OCI-LY7 (cell line): ENCODE results near the gene AGR3. TPM values are rescaled to one million over a fixed set of nuclear protein-coding genes. Genes with fewer than 3 reads are reported as not detected.

Experiments used
- BruUV-seq: library from RNA; stranded (reverse); fragments of 400-500 nt; replicated peaks from 2 replicates; lab custom pipeline; 2021; lab: Mats Ljungman, UMichigan
- CTCF ChIA-PET: fragments of 300-600 bp; sonication (Branson Sonifier 250); formaldehyde crosslinking; loops from one replicate; lab custom pipeline; 2022; ENCODE audit warnings: antibody characterized with exemption; ENCODE audit not compliant: unreplicated experiment; lab: Charles Lee
- POLR2A ChIA-PET: fragments of 300-600 bp; sonication (Branson Sonifier 250); formaldehyde crosslinking; loops from one replicate; lab custom pipeline; 2022; ENCODE audit warnings: antibody characterized with exemption; lab: Charles Lee
- DNase-seq: peaks from one replicate; pipeline ENCODE4 v3.0.0-alpha.2; 2015; ENCODE audit warnings: low spot score
- H2AFZ ChIP-seq: fragments of 200-600 bp; sonication (generic), shearing (Covaris generic); 2 replicates; pipeline ENCODE4 v1.6.1; 2014; ENCODE audit warnings: mild to moderate bottlenecking, antibody characterized with exemption, low read length, moderate library complexity
- H3K27ac ChIP-seq: fragments of 200-600 bp; sonication (generic); 2 replicates; pipeline ENCODE4 v1.5.1; 2014; ENCODE audit warnings: mixed run types, low read depth, mild to moderate bottlenecking, moderate library complexity, low read length, inconsistent platforms; ENCODE audit not compliant: poor library complexity, severe bottlenecking
- H3K36me3 ChIP-seq: fragments of 200-600 bp; sonication (generic); 2 replicates; pipeline ENCODE4 v1.6.1; 2014; ENCODE audit warnings: mild to moderate bottlenecking, antibody characterized with exemption, low read length, moderate library complexity, mixed read lengths; ENCODE audit not compliant: insufficient read depth
- H3K4me1 ChIP-seq: fragments of 200-600 bp; sonication (generic); 2 replicates; pipeline ENCODE4 v1.5.1; 2014; ENCODE audit warnings: mild to moderate bottlenecking, low read length; ENCODE audit not compliant: insufficient read depth, poor library complexity, severe bottlenecking
- H3K4me2 ChIP-seq: fragments of 200-600 bp; sonication (generic); 2 replicates; pipeline ENCODE4 v1.6.1; 2014; ENCODE audit warnings: mild to moderate bottlenecking, low read length
- H3K4me3 ChIP-seq: fragments of 200-600 bp; sonication (generic); 2 replicates; pipeline ENCODE4 v1.5.1; 2014; ENCODE audit warnings: mild to moderate bottlenecking, low read depth, low read length; ENCODE audit not compliant: poor library complexity, severe bottlenecking
- H3K79me2 ChIP-seq: fragments of 200-600 bp; sonication (generic); 2 replicates; pipeline ENCODE4 v1.6.1; 2016; ENCODE audit warnings: low read depth, mild to moderate bottlenecking, low read length, moderate library complexity, mixed read lengths; ENCODE audit not compliant: insufficient read depth
- H3K9me2 ChIP-seq: fragments of 200-600 bp; sonication (generic); 2 replicates; pipeline ENCODE4 v1.6.1; 2016; ENCODE audit warnings: mild to moderate bottlenecking, low read length, mixed read lengths; ENCODE audit not compliant: insufficient read depth
- H3K9me3 ChIP-seq: fragments of 200-600 bp; sonication (generic); 2 replicates; pipeline ENCODE4 v1.6.1; 2014; ENCODE audit warnings: mild to moderate bottlenecking, mixed run types, low read length, mixed read lengths
- H4K20me1 ChIP-seq: fragments of 200-600 bp; sonication (generic); 2 replicates; pipeline ENCODE4 v1.6.1; 2014; ENCODE audit warnings: mild to moderate bottlenecking, antibody characterized with exemption, low read length, moderate library complexity, mixed read lengths; ENCODE audit not compliant: insufficient read depth
- CTCF ChIP-seq: fragments of 200-600 bp; sonication (generic); conservative IDR thresholded peaks from 2 replicates; pipeline ENCODE4 v1.5.1; 2014; ENCODE audit warnings: mild to moderate bottlenecking, antibody characterized with exemption, low read length, moderate library complexity, mixed read lengths
- EZH2phosphoT487 ChIP-seq: fragments of 200-600 bp; sonication (generic); IDR thresholded peaks from 2 replicates; pipeline ENCODE4 v1.6.1; 2018; ENCODE audit warnings: low read depth, borderline replicate concordance, mild to moderate bottlenecking, mixed run types, antibody characterized with exemption, low read length, moderate library complexity, mixed read lengths
- intact Hi-C: fragments of 100-400 bp; cut with micrococcal nuclease; formaldehyde crosslinking; loops from one replicate; pipeline ENCODE4 v1.10.0; 2022; ENCODE audit not compliant: unreplicated experiment
- total RNA-seq, 2 experiments: library from RNA; depleted of rRNA in 1 of 2; stranded (reverse); fragments of >200 nt in 1 of 2; shearing (Covaris generic) in 1 of 2; gene quantifications; 2 replicates each; pipeline ENCODE4 v1.2.3, GENCODE V29; 2014 to 2022

The AGR3 gene
- total RNA-seq, 2 experiments from 2014 or later: not detected

DNA sequence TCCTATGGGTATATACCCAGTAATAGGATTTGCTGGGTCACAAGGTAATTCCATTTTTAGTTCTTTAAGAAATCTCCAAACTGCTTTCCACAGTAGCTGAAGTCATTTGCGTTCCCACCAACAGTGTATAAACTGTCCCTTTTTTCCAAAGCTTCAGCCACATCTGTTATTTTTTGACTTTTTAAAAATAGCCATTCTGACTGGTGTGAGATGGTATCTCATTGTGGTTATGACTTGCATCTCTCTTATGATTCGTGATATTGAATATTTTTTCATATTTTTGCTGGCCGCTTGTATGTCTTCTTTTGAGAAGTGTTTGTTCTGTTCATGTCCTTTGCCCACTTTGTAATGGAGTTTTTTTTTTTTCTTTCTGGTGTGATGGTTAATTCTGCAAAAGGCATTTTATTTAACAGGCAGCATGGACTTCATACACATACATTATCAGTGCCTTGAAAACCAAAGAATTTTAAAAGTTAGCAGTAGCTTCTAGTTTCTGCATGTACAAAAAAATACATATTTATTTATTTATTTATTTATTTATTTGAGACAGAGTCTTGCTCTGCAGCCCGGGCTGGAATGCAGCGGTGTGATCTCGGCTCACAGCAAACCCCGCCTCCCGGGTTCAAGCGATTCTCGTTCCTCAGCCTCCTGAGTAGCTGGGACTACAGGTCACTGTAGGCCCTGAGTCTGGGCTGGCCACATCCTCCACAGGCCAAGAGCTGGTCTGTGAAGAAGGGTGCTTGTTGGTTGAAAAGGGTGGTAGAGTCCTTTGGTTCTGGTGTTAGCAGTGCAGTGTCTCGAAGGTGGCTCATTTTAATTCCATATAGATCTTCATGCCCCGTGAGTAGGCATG, 32.3 kb downstream of the AGR3 start:
- POLR2A ChIA-PET: interaction anchor here (0.9 to 1.2 kb wide), 2 partner anchors 10 to 23 kb away, joined by 3 read pairs; no protein-coding TSS in a partner anchor
- H3K79me2 ChIP-seq: no peaks in the 10 kb centered on the region
- no peaks in the 10 kb centered on the region for H3K4me1 ChIP-seq
- no peak overlapping the region for H3K4me2 ChIP-seq
- no TSS peak for BruUV-seq
- no peaks in the 10 kb centered on the region for H3K9me3 ChIP-seq
- TF ChIP-seq CTCF (no peak), EZH2phosphoT487 (no peak)
- CTCF ChIA-PET: no interaction called here
- no peaks in the 10 kb centered on the region for H3K9me2 ChIP-seq
- DNase-seq: no peak
- H4K20me1 ChIP-seq: no peaks in the 10 kb centered on the region
- H3K36me3 ChIP-seq: no peaks in the 10 kb centered on the region
- intact Hi-C loops: no loop called here
- H2AFZ ChIP-seq: no peak overlapping the region
- no peak overlapping the region for H3K4me3 ChIP-seq
- H3K27ac ChIP-seq: no peak overlapping the region

- ChIA-PET CTCF (no interaction called here), POLR2A (interaction anchor here (1.0 kb wide), 1 partner anchor 39 kb away, joined by 3 read pairs; no protein-coding TSS in a partner anchor)
- no TSS peak for BruUV-seq
- no peaks in the 10 kb centered on the region for H3K9me2 ChIP-seq
- no peak for DNase-seq
- TF ChIP-seq EZH2phosphoT487 (no peak), CTCF (no peak)
- intact Hi-C loops: no loop called here
- H3K36me3 ChIP-seq: no peaks in the 10 kb centered on the region
- H3K4me3 ChIP-seq: no peak overlapping the region
- H2AFZ ChIP-seq: no peak overlapping the region
- no peak overlapping the region for H3K27ac ChIP-seq
- no peaks in the 10 kb centered on the region for H4K20me1 ChIP-seq
- no peaks in the 10 kb centered on the region for H3K4me1 ChIP-seq
- H3K79me2 ChIP-seq: no peaks in the 10 kb centered on the region
- no peaks in the 10 kb centered on the region for H3K9me3 ChIP-seq
- H3K4me2 ChIP-seq: no peak overlapping the region
Observed at GRCh38 chr7:16847381-16847860, 34.4 kb downstream of the AGR3 start.
